GM12892 (cell line): ENCODE data around the gene EMB.

Experiments
- POLR2A ChIP-seq: IDR thresholded peaks from 2 replicates; pipeline ENCODE4 v1.6.1; 2011; ENCODE audit warnings: low read depth, low read length, control low read depth
- POLR2AphosphoS5 ChIP-seq: IDR thresholded peaks from 2 replicates; pipeline ENCODE4 v1.6.1; 2011; ENCODE audit warnings: low read depth, low read length, control low read depth

DNA sequence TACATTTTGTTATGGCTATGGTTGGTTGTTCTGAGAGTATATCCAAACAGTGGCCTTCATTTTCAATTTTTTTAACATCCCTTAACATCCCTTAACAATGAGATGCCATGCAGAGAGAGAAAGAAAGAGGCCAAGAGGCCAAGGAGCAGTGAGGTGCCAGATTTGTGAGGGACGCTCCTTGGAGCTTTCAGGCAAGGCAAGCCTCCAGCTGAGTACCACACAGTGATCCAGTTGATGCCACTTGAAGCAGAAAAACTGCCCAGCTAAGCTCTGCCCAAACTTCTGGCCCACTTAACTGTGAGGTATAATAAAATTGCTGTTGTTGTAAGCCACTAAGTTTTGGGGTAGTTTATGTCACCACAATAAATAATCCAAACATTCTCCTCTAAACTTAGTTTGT is 22.6 kb upstream of the EMB start:
- TF ChIP-seq POLR2A = no peak
- TF ChIP-seq POLR2AphosphoS5 = no peak
